Measurements from ENCODE around the gene CUEDC1.

DNA sequence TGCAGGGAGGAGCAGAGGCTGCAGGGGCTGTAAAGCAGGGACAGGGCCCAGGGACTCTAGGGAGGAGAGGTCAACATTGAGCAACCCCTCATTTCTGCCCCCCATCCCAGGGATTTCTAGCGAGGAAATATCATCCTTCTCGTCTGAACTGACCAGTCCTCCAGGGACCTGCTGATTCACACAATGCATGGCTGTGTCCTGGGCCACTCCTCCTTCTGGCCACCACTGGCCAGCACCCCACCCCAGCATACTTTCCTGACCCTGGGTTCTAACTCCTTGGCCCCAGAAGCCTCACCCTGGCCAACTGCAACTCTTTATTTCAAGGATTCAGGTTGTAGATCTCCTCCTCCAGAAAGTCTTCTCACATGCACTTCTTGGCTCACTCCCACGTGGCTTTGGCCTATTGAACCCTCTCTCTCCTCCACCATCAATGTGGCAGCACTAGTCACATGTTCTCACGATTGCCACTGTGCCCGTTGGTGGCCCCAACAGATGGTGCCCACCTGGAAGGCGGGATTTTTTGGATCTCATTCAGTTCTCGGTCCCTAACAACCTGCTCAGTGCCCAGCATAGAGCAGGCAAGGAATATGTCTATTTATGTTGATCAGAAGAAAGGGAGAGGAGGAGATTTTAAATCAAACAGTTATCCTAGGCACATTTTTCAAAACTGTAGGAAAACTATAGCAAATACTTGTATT lies 41.5 kb downstream of the CUEDC1 start:
- TF ChIP-seq, protein P1, sequence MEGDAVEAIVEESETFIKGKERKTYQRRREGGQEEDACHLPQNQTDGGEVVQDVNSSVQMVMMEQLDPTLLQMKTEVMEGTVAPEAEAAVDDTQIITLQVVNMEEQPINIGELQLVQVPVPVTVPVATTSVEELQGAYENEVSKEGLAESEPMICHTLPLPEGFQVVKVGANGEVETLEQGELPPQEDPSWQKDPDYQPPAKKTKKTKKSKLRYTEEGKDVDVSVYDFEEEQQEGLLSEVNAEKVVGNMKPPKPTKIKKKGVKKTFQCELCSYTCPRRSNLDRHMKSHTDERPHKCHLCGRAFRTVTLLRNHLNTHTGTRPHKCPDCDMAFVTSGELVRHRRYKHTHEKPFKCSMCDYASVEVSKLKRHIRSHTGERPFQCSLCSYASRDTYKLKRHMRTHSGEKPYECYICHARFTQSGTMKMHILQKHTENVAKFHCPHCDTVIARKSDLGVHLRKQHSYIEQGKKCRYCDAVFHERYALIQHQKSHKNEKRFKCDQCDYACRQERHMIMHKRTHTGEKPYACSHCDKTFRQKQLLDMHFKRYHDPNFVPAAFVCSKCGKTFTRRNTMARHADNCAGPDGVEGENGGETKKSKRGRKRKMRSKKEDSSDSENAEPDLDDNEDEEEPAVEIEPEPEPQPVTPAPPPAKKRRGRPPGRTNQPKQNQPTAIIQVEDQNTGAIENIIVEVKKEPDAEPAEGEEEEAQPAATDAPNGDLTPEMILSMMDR (IDR thresholded peaks at IDR 0.05; ENCODE audit: insufficient read depth, low read length) = no peak
- TF ChIP-seq POLR2AphosphoS5 (IDR thresholded peaks at IDR 0.05; ENCODE audit: low read depth) (no peak), GABPA (IDR thresholded peaks at IDR 0.05; ENCODE audit: low read depth) (no peak), SPI1 (IDR thresholded peaks at IDR 0.05; ENCODE audit: borderline replicate concordance, low read depth) (no peak)
- TF ChIP-seq, protein P2, sequence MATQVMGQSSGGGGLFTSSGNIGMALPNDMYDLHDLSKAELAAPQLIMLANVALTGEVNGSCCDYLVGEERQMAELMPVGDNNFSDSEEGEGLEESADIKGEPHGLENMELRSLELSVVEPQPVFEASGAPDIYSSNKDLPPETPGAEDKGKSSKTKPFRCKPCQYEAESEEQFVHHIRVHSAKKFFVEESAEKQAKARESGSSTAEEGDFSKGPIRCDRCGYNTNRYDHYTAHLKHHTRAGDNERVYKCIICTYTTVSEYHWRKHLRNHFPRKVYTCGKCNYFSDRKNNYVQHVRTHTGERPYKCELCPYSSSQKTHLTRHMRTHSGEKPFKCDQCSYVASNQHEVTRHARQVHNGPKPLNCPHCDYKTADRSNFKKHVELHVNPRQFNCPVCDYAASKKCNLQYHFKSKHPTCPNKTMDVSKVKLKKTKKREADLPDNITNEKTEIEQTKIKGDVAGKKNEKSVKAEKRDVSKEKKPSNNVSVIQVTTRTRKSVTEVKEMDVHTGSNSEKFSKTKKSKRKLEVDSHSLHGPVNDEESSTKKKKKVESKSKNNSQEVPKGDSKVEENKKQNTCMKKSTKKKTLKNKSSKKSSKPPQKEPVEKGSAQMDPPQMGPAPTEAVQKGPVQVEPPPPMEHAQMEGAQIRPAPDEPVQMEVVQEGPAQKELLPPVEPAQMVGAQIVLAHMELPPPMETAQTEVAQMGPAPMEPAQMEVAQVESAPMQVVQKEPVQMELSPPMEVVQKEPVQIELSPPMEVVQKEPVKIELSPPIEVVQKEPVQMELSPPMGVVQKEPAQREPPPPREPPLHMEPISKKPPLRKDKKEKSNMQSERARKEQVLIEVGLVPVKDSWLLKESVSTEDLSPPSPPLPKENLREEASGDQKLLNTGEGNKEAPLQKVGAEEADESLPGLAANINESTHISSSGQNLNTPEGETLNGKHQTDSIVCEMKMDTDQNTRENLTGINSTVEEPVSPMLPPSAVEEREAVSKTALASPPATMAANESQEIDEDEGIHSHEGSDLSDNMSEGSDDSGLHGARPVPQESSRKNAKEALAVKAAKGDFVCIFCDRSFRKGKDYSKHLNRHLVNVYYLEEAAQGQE (IDR thresholded peaks at IDR 0.05; ENCODE audit: insufficient replicate concordance, low read depth) = no peak

Measured in HL-60 (cell line).